Endothelial cell (in vitro differentiated cells): ENCODE measurements around the gene TRPV5. TPM values are rescaled to one million over a fixed set of nuclear protein-coding genes. Genes with fewer than 3 reads are reported as not detected.

ENCODE experiments used
- DNase-seq: peaks from one replicate; pipeline ENCODE4 v3.0.0; 2021; ENCODE audit warnings: low spot score
- H3K27ac Mint-ChIP-seq: one replicate; pipeline ENCODE4 v1.8.0; 2021; ENCODE audit warnings: mixed read lengths, inconsistent platforms; ENCODE audit not compliant: unreplicated experiment
- H3K27me3 Mint-ChIP-seq: one replicate; pipeline ENCODE4 v1.8.0; 2021; ENCODE audit warnings: mild to moderate bottlenecking, moderate library complexity, mixed read lengths, inconsistent platforms; ENCODE audit not compliant: unreplicated experiment
- H3K36me3 Mint-ChIP-seq: one replicate; pipeline ENCODE4 v1.8.0; 2021; ENCODE audit warnings: mild to moderate bottlenecking, low read depth, mixed read lengths, inconsistent platforms; ENCODE audit not compliant: unreplicated experiment
- H3K4me1 Mint-ChIP-seq: one replicate; pipeline ENCODE4 v1.8.0; 2021; ENCODE audit warnings: mild to moderate bottlenecking, mixed read lengths, inconsistent platforms; ENCODE audit not compliant: unreplicated experiment
- H3K4me3 Mint-ChIP-seq: one replicate; pipeline ENCODE4 v1.8.0; 2021; ENCODE audit warnings: mild to moderate bottlenecking, mixed read lengths, inconsistent platforms; ENCODE audit not compliant: unreplicated experiment
- H3K9me3 Mint-ChIP-seq: one replicate; pipeline ENCODE4 v1.8.0; 2021; ENCODE audit warnings: mixed read lengths, inconsistent platforms; ENCODE audit not compliant: unreplicated experiment
- total RNA-seq: library from RNA; stranded (reverse); fragmentation: NEBNext Ultra II Directional; extraction: Animal tissue kit (Norgen Biotek cat#: 25700); gene quantifications from one replicate; pipeline ENCODE4 v1.2.1, GENCODE V29; 2021; ENCODE audit not compliant: unreplicated experiment
- TF ChIP-seq, protein P1 (sequence below): fragments of 200-600 bp; sonication (generic); IDR thresholded peaks from one replicate; pipeline ENCODE4 v1.5.0; 2021; ENCODE audit warnings: antibody characterized with exemption; ENCODE audit not compliant: unreplicated experiment

The TRPV5 gene
- total RNA-seq, 1 donor from 2014 or later: not detected

DNA sequence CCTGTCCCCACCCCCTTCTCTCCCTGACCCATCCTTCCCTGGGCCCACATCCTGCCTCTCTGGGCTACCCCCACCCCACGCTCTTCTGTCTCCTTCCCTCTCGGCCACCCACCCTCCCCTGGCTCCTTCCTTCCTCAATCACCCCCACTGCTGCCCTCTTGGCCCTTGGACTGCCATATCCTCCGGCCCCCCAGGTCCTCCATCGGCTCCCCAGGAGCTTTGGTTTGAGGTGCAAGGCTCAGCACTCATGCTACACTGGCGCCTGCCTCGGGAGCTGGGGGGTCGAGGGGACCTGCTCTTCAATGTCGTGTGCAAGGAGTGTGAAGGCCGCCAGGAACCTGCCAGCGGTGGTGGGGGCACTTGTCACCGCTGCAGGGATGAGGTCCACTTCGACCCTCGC, 67.8 kb downstream of the TRPV5 start:
- no peak for DNase-seq
- no peak overlapping the region for H3K4me3 Mint-ChIP-seq
- TF ChIP-seq, protein P1, sequence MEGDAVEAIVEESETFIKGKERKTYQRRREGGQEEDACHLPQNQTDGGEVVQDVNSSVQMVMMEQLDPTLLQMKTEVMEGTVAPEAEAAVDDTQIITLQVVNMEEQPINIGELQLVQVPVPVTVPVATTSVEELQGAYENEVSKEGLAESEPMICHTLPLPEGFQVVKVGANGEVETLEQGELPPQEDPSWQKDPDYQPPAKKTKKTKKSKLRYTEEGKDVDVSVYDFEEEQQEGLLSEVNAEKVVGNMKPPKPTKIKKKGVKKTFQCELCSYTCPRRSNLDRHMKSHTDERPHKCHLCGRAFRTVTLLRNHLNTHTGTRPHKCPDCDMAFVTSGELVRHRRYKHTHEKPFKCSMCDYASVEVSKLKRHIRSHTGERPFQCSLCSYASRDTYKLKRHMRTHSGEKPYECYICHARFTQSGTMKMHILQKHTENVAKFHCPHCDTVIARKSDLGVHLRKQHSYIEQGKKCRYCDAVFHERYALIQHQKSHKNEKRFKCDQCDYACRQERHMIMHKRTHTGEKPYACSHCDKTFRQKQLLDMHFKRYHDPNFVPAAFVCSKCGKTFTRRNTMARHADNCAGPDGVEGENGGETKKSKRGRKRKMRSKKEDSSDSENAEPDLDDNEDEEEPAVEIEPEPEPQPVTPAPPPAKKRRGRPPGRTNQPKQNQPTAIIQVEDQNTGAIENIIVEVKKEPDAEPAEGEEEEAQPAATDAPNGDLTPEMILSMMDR: no peak
- H3K9me3 Mint-ChIP-seq: no peaks in the 10 kb centered on the region
- H3K36me3 Mint-ChIP-seq: no peaks in the 10 kb centered on the region
- peaks cover 11% of the 10 kb centered on the region for H3K27me3 Mint-ChIP-seq
- H3K4me1 Mint-ChIP-seq: no peaks in the 10 kb centered on the region
- H3K27ac Mint-ChIP-seq: no peak overlapping the region

DNA sequence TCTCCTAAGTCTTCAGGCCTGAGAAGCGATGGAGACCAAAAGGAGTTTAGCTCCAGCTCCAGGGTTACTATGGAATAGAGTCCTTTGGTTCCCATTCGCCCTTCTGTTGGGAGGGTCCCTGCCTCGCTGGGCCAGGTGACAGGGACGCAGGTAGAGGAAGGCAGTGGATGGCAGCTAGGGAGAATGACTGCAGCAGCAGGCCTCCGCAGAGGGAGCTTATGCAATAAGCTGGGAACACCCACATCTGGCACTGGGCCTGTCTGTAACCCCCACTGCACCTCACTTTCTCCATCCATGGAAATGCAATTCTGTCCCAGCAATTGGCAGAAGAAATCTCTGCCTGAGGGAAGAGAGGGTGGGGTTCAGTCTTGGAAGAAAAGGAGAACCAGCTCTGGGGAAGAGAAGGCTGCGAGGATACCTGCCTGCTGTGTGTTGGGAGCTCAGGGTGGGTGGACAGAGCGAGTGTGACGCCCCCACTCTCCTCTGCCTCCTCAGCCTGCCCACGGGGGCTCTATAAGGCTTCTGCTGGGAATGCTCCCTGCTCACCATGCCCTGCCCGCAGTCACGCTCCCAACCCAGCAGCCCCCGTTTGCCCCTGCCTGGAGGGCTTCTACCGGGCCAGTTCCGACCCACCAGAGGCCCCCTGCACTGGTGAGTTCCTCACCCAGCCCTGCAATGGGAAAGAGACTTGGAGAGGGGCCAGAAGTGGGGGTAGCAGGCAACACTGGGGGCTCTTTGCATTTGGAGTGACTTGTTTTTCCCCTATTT, 68.4 kb downstream of the TRPV5 start:
- peaks cover 11% of the 10 kb centered on the region for H3K27me3 Mint-ChIP-seq
- H3K36me3 Mint-ChIP-seq: no peaks in the 10 kb centered on the region
- TF ChIP-seq, protein P1: no peak
- no peak for DNase-seq
- no peak overlapping the region for H3K27ac Mint-ChIP-seq
- no peak overlapping the region for H3K4me3 Mint-ChIP-seq
- no peaks in the 10 kb centered on the region for H3K4me1 Mint-ChIP-seq
- no peaks in the 10 kb centered on the region for H3K9me3 Mint-ChIP-seq

DNA sequence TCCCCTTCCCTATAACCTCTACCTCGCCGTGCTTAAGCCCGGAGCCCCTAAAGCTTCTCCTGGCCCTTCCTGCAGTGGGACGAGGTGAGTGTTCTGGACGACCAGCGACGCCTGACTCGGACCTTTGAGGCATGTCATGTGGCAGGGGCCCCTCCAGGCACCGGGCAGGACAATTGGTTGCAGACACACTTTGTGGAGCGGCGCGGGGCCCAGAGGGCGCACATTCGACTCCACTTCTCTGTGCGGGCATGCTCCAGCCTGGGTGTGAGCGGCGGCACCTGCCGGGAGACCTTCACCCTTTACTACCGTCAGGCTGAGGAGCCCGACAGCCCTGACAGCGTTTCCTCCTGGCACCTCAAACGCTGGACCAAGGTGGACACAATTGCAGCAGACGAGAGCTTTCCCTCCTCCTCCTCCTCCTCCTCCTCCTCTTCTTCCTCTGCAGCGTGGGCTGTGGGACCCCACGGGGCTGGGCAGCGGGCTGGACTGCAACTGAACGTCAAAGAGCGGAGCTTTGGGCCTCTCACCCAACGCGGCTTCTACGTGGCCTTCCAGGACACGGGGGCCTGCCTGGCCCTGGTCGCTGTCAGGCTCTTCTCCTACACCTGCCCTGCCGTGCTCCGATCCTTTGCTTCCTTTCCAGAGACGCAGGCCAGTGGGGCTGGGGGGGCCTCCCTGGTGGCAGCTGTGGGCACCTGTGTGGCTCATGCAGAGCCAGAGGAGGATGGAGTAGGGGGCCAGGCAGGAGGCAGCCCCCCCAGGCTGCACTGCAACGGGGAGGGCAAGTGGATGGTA, 69.5 kb downstream of the TRPV5 start:
- Mint-ChIP-seq H3K27ac (no peak overlapping the region), H3K4me1 (no peaks in the 10 kb centered on the region), H3K36me3 (no peaks in the 10 kb centered on the region), H3K4me3 (no peak overlapping the region), H3K27me3 (peaks cover 8% of the 10 kb centered on the region), H3K9me3 (no peaks in the 10 kb centered on the region)
- no peak for DNase-seq
- TF ChIP-seq, protein P1: no peak

DNA sequence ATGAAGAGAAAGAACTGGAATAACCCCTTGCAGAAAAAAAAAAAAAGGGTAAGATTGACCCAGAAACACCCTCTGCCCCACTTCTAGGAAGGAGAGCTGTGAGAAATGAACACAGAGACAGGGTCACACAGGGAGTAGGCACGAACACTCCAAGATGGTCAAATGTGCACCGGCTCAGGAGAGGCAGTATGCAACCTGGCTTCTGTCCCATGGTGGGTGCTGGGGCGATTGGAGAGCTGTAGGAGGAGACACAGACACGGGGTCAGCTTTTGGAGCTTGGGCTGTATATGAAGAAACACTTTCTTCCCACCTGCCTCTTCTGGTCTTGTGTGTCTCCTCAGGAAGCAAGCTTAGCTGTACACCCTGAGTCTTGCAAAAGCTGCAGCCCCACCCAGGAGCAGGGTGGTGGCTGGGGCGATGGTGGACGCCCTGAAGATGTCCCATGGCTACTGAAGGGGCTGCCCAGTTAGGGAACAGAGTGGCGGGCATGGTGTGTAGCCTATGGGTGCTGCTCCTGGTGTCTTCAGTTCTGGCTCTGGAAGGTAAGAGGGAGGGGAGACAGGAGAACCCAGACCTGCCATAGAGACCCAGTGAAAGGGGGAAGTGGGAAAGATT, 70.7 kb downstream of the TRPV5 start:
- no peak for DNase-seq
- no peaks in the 10 kb centered on the region for H3K9me3 Mint-ChIP-seq
- H3K36me3 Mint-ChIP-seq: no peaks in the 10 kb centered on the region
- H3K4me1 Mint-ChIP-seq: no peaks in the 10 kb centered on the region
- H3K27ac Mint-ChIP-seq: no peak overlapping the region
- H3K27me3 Mint-ChIP-seq: peaks cover 8% of the 10 kb centered on the region
- no peak overlapping the region for H3K4me3 Mint-ChIP-seq
- TF ChIP-seq, protein P1: no peak

DNA sequence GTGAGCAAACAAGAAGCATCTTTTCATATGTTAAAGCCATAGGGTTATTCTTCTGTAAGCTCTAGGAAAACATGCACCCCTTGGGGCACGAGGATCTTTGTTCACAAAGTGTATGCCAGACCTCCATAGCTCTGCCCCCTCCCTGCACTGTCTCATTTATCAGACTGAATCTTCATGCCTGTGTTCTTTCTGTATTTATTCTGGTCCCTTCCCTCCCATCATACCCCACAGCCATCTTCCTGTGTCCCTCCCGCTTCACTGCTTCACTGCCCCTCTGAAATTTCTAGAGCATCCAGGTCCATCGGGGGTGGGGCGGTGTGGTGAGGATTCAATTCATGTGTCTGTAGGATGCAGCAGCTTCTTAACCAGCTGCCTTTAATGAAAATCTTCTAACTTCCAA, 71.2 kb downstream of the TRPV5 start:
- H3K4me1 Mint-ChIP-seq: no peaks in the 10 kb centered on the region
- H3K36me3 Mint-ChIP-seq: no peaks in the 10 kb centered on the region
- DNase-seq: no peak
- peaks cover 8% of the 10 kb centered on the region for H3K27me3 Mint-ChIP-seq
- H3K4me3 Mint-ChIP-seq: no peak overlapping the region
- H3K9me3 Mint-ChIP-seq: no peaks in the 10 kb centered on the region
- TF ChIP-seq, protein P1: no peak
- no peak overlapping the region for H3K27ac Mint-ChIP-seq
